ENCODE measurements around the gene RBM20. TPM values are rescaled to one million over a fixed set of nuclear protein-coding genes. Genes with fewer than 3 reads are reported as not detected.

Gene RBM20
- total RNA-seq, 1 donor from 2014 or later: 0.02 TPM

DNA sequence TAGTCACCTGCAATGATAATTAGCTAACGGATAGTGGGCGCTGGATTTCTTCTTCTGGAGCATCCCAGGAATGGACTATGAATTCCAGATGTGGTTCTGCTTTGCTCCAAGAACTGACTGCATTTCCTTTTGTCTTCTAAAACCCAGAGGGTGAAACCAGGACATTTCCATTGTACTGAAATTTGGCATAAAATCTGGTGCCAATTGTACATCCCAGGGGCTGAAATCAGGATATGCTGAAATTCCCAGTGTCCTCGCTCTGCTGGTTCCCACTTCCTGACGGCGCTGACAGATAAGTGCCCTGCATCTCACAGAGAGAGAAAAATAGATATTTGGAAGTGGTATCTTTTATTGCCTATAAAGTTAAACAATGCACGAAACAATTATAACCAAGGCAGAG lies 31.9 kb downstream of the RBM20 start:
- H3K4me3 Mint-ChIP-seq (ENCODE audit: low read depth): no peak overlapping the region

DNA sequence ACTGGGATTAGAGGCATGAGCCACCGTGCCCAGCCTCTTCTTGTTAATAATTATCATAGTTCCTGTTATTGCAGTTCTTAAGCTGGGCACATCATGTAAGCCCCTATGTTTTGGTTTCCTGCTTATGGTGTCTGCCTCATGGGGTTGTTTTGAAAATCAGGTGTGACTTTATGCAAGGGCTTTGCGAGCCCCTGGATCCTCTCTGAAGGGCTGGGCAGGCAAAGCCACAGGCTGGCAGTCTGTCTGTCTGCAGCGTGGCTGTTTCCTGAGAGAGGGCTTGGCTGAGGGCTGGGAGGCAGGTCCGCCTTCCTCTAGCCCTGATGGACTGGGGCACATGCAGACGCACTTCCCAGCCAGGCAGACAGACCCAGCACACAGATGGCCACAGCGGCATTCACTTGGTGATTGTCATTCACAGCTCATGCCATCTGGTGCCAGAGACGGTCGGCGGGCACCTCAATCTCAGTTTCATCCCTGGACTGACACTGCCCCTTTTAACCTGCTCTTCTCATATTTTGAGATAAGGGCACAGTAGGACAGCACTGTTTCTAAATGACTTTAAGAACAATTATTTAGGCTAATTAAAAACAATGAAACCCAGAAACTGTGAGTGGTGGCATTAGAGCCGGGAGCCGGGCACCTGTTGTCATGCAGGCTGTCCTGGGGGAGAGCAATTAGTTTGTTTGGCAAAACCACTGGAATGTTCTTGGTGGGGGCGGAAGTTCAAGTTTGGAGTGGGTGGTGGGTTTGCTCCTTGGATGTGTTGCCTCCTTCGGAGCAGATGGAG lies 35.5 kb downstream of the RBM20 start:
- Mint-ChIP-seq H3K36me3 (ENCODE audit: low read depth) (no peaks in the 10 kb centered on the region), H3K4me1 (ENCODE audit: low read depth) (peaks cover 3% of the 10 kb centered on the region), H3K27me3 (ENCODE audit: low read depth) (peaks cover 38% of the 10 kb centered on the region), H3K27ac (no peak overlapping the region), H3K4me3 (ENCODE audit: low read depth) (no peak overlapping the region), H3K9me3 (no peaks in the 10 kb centered on the region)
- no peak for DNase-seq (ENCODE audit: low spot score)
- intact Hi-C loops (cut with micrococcal nuclease): no loop called here

More for the DNA sequence above, 31.9 kb downstream of the RBM20 start:
- no peak for DNase-seq (ENCODE audit: low spot score)
- no peaks in the 10 kb centered on the region for H3K9me3 Mint-ChIP-seq
- peaks cover 5% of the 10 kb centered on the region for H3K4me1 Mint-ChIP-seq (ENCODE audit: low read depth)
- no peaks in the 10 kb centered on the region for H3K36me3 Mint-ChIP-seq (ENCODE audit: low read depth)
- no peak overlapping the region for H3K27ac Mint-ChIP-seq
- peaks cover 31% of the 10 kb centered on the region for H3K27me3 Mint-ChIP-seq (ENCODE audit: low read depth)
- intact Hi-C loops (cut with micrococcal nuclease): no loop called here

DNA sequence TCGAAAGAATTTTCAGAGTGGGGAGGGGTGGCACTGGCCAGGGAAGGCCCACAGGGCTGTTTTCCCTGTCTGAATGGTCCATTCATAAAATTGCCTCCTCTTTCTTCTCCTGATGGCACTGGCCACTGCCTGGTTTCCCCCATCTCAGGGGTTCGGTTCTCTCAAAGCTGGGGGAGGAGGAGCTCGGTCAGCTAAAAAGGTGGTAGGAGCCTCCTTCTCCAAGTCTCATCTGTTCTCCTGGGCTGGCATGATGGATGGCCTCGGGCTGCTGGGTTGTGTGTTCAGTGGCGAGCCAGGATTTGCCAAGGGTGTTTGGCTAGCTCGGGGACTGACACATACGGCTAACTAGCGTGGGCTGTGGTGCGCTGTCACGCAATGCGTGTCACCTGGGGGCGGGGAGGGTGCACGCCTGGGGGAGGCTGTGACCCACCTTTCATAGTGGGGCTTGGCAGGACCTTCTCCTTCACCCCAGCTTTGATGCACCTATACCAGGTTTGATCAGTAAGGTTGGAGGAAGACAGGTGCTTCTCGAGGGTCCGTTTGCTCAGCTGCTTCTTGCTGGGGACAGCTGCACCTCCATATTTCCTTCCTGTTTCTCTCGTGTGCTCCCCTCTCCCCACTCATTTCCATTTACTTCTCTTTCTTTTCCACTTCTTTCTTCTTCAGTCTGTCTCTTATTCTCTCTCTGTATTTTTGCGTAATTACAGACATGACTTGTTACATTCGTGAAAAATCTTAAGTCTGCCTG lies 36.3 kb downstream of the RBM20 start:
- H3K4me1 Mint-ChIP-seq (ENCODE audit: low read depth): peaks cover 3% of the 10 kb centered on the region
- H3K36me3 Mint-ChIP-seq (ENCODE audit: low read depth): no peaks in the 10 kb centered on the region
- DNase-seq (ENCODE audit: low spot score): no peak
- H3K4me3 Mint-ChIP-seq (ENCODE audit: low read depth): no peak overlapping the region
- peaks cover 40% of the 10 kb centered on the region for H3K27me3 Mint-ChIP-seq (ENCODE audit: low read depth)
- no peak overlapping the region for H3K27ac Mint-ChIP-seq
- no peaks in the 10 kb centered on the region for H3K9me3 Mint-ChIP-seq
- intact Hi-C loops (cut with micrococcal nuclease): loop anchor here (1.0 kb wide), 2 partner anchors 70 to 374 kb away; no protein-coding TSS in a partner anchor

DNA sequence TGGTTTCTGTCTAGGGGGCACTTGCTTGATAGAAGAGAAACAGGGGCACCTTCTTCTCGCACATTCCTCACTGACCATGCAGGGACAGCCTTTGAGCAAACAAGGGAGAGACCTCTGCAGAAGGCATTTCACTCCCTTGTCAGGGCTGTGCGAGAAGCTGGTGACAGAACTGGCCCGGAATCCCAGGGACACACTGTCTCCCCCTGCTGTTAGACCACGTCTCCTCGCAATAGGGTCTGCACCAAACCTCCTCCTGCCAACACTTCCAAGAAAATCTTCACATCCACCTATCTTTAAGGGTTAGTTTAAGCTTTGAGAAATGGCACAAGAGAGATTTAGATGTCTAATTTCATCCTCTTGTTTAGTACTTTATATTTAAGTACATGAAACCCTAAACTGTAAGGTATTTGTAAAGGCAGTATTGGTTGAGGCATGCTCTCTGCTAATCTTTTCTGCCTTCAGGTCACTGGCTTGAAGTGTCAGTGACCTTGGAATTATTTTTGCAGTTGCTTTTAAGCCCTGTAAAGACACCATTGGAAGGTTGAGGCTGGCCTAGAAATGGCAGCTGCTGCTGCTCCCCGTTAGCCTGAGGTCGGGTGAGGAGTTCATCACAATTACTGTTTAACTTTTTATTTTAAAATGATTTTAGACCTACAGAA lies 37.0 kb downstream of the RBM20 start:
- Mint-ChIP-seq H3K4me1 (ENCODE audit: low read depth) (peaks cover 3% of the 10 kb centered on the region), H3K27ac (no peak overlapping the region), H3K4me3 (ENCODE audit: low read depth) (no peak overlapping the region), H3K36me3 (ENCODE audit: low read depth) (no peaks in the 10 kb centered on the region), H3K27me3 (ENCODE audit: low read depth) (peaks cover 42% of the 10 kb centered on the region), H3K9me3 (no peaks in the 10 kb centered on the region)
- DNase-seq (ENCODE audit: low spot score): no peak
- intact Hi-C loops (cut with micrococcal nuclease): loop anchor here (1.0 kb wide), 2 partner anchors 71 to 375 kb away; no protein-coding TSS in a partner anchor

DNA sequence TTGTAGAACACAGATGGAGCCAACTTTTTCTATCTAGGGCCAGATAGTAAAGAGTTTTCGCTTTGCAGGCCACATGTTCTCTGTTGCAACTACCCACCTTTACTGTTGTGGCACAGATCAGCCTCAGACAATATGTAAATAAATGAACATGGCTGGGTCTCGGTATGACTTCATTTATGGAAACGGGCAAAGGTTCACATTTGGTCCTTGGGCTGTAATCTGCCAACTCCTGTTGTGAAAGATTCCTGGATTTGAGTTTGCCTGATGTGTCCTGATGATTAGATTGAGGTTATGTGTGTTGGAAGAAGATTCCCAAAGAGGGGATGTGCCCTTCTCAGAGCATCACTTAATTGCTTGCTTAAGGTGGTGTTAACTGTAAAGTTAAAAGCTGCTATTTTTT lies 38.2 kb downstream of the RBM20 start:
- Mint-ChIP-seq H3K36me3 (ENCODE audit: low read depth) (no peaks in the 10 kb centered on the region), H3K9me3 (no peaks in the 10 kb centered on the region), H3K27ac (no peak overlapping the region), H3K4me1 (ENCODE audit: low read depth) (peaks cover 3% of the 10 kb centered on the region), H3K4me3 (ENCODE audit: low read depth) (no peak overlapping the region), H3K27me3 (ENCODE audit: low read depth) (peaks cover 40% of the 10 kb centered on the region)
- no peak for DNase-seq (ENCODE audit: low spot score)
- intact Hi-C loops (cut with micrococcal nuclease): no loop called here

DNA sequence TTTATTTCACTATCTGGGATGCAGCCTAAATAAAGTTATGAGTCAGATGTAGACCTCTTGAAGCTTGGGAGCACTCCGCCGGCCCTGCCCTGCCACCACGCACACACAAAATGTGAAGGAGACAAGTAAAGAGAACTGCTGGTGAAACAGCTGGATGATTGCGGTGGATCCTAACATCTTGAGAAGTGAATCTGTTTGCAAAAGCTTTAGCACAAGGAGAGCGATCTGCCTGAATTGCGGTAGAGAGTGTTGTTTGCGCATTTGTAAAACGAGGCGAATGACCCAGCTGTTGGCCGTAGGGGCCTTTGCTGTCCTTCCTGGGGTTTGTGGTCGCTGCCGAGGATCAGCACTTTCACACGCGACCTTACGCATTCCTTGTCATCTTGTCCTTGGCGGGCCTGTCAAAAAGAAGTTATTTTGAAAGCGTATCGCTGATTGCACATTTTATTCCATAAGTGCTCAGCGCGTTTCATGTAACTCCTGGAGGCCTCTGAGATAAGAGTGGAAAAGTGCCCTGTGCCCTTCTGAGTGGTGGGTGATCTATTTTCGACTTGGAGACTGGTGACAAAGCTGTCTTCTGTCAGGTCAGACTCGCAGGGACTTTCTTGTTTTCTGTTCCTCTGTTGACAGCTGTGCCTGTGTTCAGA lies 40.8 kb downstream of the RBM20 start:
- no peaks in the 10 kb centered on the region for H3K9me3 Mint-ChIP-seq
- no peaks in the 10 kb centered on the region for H3K36me3 Mint-ChIP-seq (ENCODE audit: low read depth)
- H3K27me3 Mint-ChIP-seq (ENCODE audit: low read depth): peaks cover 38% of the 10 kb centered on the region
- DNase-seq (ENCODE audit: low spot score): no peak
- intact Hi-C loops (cut with micrococcal nuclease): no loop called here
- no peak overlapping the region for H3K4me3 Mint-ChIP-seq (ENCODE audit: low read depth)
- peaks cover 3% of the 10 kb centered on the region for H3K4me1 Mint-ChIP-seq (ENCODE audit: low read depth)
- no peak overlapping the region for H3K27ac Mint-ChIP-seq

DNA sequence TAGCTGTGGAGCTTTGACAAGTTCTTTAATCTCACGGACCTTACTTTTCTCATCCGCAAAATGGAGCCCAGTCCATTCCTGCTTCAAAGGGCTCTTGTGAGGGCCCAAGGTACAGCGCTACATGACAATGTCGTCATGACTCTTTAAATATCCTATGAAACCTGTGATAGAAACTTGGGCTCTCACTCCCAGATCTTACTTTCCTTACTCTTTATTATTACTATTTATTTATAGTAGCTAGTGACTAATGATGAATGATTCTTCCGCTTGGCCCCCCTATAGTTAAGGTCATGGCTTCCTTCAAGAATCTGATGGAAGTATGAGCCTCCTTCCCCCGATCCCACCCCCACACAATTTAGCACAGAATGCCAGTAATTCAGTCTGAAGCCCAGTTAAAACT lies 41.9 kb downstream of the RBM20 start:
- Mint-ChIP-seq H3K4me1 (ENCODE audit: low read depth) (no peaks in the 10 kb centered on the region), H3K27ac (no peak overlapping the region), H3K9me3 (no peaks in the 10 kb centered on the region), H3K27me3 (ENCODE audit: low read depth) (peaks cover 34% of the 10 kb centered on the region), H3K4me3 (ENCODE audit: low read depth) (no peak overlapping the region), H3K36me3 (ENCODE audit: low read depth) (no peaks in the 10 kb centered on the region)
- no peak for DNase-seq (ENCODE audit: low spot score)
- intact Hi-C loops (cut with micrococcal nuclease): no loop called here

DNA sequence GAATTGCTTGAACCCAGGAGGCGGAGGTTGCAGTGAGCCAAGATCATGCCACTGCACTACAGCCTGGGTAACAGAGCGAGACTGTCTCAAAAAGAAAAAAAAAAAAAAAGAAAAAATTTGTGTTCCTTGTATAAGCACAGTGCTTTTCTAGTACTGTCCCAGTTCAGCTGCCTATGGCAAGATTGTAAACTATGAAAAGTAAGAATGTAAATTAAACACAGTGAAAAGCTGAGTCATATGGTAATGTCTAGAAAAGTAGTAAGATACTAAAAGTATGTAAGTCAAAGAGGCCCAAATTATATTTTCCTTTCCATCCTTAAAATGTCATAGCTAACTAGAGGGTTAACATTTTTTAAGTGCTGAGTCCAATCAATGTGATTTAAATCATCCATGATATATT lies 42.8 kb downstream of the RBM20 start:
- Mint-ChIP-seq H3K36me3 (ENCODE audit: low read depth) (no peaks in the 10 kb centered on the region), H3K4me1 (ENCODE audit: low read depth) (no peaks in the 10 kb centered on the region), H3K4me3 (ENCODE audit: low read depth) (no peak overlapping the region), H3K9me3 (peaks cover under 1% of the 10 kb centered on the region), H3K27me3 (ENCODE audit: low read depth) (peaks cover 37% of the 10 kb centered on the region), H3K27ac (no peak overlapping the region)
- intact Hi-C loops (cut with micrococcal nuclease): no loop called here
- DNase-seq (ENCODE audit: low spot score): no peak

DNA sequence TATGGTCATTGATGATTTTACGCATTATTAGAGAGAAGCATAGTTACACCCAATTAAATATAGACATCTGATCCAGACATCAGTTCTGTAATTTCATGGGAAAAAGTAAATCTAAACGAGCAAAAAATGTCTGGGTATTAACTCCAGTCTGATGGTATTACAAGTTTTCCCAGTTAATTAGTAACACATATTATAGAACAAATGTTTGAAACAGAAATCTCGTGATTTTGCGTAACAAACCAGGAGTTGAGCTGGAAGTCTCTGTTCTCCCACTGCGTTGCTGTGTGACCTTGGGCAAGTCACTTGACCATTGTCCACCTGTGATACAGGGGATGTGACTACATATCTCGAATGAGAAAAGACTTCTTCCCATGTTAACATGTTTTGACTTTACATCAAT lies 43.3 kb downstream of the RBM20 start:
- peaks cover 5% of the 10 kb centered on the region for H3K9me3 Mint-ChIP-seq
- no peak for DNase-seq (ENCODE audit: low spot score)
- H3K36me3 Mint-ChIP-seq (ENCODE audit: low read depth): no peaks in the 10 kb centered on the region
- H3K27me3 Mint-ChIP-seq (ENCODE audit: low read depth): peaks cover 33% of the 10 kb centered on the region
- no peak overlapping the region for H3K27ac Mint-ChIP-seq
- no peaks in the 10 kb centered on the region for H3K4me1 Mint-ChIP-seq (ENCODE audit: low read depth)
- no peak overlapping the region for H3K4me3 Mint-ChIP-seq (ENCODE audit: low read depth)
- intact Hi-C loops (cut with micrococcal nuclease): no loop called here

DNA sequence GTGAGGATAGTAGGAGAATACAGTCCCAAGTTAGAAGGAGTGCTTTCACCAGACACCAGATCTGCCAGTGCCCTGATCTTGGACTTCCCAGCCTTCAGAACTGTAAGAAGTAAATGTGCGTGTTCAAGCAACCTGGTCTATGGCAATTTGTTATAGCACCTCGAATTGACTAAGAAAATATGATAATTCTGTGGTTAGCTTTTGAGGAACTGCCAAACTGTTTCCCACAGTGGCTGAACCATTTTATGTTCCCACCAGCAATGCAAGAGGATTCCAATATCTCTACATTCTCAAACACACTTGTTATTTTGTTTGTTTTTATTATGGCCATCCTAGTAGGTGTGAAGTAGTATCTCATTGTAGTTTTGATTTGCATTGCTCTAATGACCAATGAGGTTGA lies 47.0 kb downstream of the RBM20 start:
- no peaks in the 10 kb centered on the region for H3K36me3 Mint-ChIP-seq (ENCODE audit: low read depth)
- intact Hi-C loops (cut with micrococcal nuclease): no loop called here
- H3K4me3 Mint-ChIP-seq (ENCODE audit: low read depth): no peak overlapping the region
- no peak for DNase-seq (ENCODE audit: low spot score)
- no peak overlapping the region for H3K27ac Mint-ChIP-seq
- H3K9me3 Mint-ChIP-seq: peaks cover 12% of the 10 kb centered on the region
- no peaks in the 10 kb centered on the region for H3K4me1 Mint-ChIP-seq (ENCODE audit: low read depth)
- peaks cover 25% of the 10 kb centered on the region for H3K27me3 Mint-ChIP-seq (ENCODE audit: low read depth)

DNA sequence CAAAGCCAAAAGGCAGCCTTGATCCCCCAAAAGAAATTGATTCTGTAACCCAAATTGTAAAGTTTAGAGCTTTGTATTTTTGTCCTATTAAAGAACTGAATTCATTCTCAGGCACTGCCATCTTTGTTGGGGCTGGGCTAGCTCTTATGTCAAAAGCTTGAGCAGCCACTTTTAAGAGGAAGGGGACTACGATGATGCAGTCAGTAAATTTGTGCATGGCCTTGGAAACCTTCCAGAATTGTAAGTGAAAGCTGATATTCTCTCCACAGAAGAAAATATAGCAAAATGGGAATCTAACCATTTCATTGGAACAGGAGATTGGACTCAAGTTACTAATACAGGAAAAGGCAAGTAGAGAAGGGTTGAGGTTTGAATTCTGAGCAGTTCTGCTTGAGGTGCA lies 50.1 kb downstream of the RBM20 start:
- Mint-ChIP-seq H3K27me3 (ENCODE audit: low read depth) (peaks cover 21% of the 10 kb centered on the region), H3K4me1 (ENCODE audit: low read depth) (no peaks in the 10 kb centered on the region), H3K4me3 (ENCODE audit: low read depth) (no peak overlapping the region), H3K9me3 (peaks cover 12% of the 10 kb centered on the region), H3K27ac (no peak overlapping the region), H3K36me3 (ENCODE audit: low read depth) (no peaks in the 10 kb centered on the region)
- no peak for DNase-seq (ENCODE audit: low spot score)
- intact Hi-C loops (cut with micrococcal nuclease): no loop called here

DNA sequence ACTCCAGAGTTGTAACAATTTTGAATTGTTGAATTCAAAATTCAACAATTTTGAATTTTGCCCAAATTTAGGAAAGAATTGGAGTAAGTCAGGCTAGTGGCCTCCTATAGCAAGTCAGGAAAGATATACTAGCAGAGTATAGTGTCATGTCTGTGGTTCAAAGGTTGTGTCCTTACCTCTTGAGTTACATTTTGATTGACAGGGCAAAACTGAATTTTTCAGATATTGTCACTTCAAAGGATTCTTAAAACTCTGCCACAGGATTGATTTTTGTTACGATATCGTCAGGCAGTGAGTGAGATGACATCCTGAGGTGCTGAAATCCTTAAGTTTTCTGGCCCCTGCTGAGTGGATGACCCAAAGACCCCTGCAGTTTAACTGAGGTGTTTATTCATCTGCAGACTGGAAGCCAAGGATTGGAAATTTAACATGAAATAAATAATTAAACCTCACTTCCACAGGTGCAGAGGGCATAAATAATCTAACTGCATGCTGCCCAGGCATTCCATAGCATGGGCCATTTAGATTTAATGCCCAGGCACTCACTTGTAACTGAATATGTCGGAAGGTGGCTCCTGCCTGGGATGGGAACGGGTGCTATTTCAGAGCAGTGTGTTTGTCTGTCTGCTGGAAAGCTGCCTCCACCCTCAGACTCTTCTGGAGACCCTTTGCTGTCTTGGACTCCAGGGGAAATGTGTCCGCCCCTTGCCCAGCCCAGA lies 50.8 kb downstream of the RBM20 start:
- Mint-ChIP-seq H3K4me1 (ENCODE audit: low read depth) (no peaks in the 10 kb centered on the region), H3K36me3 (ENCODE audit: low read depth) (no peaks in the 10 kb centered on the region), H3K27me3 (ENCODE audit: low read depth) (peaks cover 21% of the 10 kb centered on the region), H3K27ac (no peak overlapping the region), H3K9me3 (peaks cover 12% of the 10 kb centered on the region), H3K4me3 (ENCODE audit: low read depth) (no peak overlapping the region)
- intact Hi-C loops (cut with micrococcal nuclease): no loop called here
- no peak for DNase-seq (ENCODE audit: low spot score)
